Neuronal stem cell (in vitro differentiated cells): ENCODE data around the gene ALS2.

ENCODE experiments used
- DNase-seq: peaks from one replicate; pipeline ENCODE4 v3.0.0-alpha.2; 2013; ENCODE audit warnings: low spot score
- H2AFZ ChIP-seq: one replicate; pipeline ENCODE4 v1.6.1; 2013; ENCODE audit warnings: mild to moderate bottlenecking, low read length, inconsistent platforms
- H2AK5ac ChIP-seq: 2 replicates; pipeline ENCODE4 v1.6.1; 2013; ENCODE audit warnings: low read depth, mild to moderate bottlenecking, inconsistent platforms, low read length, moderate library complexity, mixed read lengths
- H2BK120ac ChIP-seq: 2 replicates; pipeline ENCODE4 v1.6.1; 2013; ENCODE audit warnings: low read depth, mild to moderate bottlenecking, inconsistent platforms, low read length, moderate library complexity, mixed read lengths
- H2BK12ac ChIP-seq: one replicate; pipeline ENCODE4 v1.6.1; 2013; ENCODE audit warnings: low read length, inconsistent platforms
- H2BK15ac ChIP-seq: 2 replicates; pipeline ENCODE4 v1.6.1; 2013; ENCODE audit warnings: mild to moderate bottlenecking, low read length, inconsistent platforms, mixed read lengths
- H2BK5ac ChIP-seq: one replicate; pipeline ENCODE4 v1.6.1; 2013; ENCODE audit warnings: inconsistent platforms, mild to moderate bottlenecking, low read length, moderate library complexity
- H3K14ac ChIP-seq: one replicate; pipeline ENCODE4 v1.6.1; 2013; ENCODE audit warnings: low read length, inconsistent platforms
- H3K18ac ChIP-seq: 2 replicates; pipeline ENCODE4 v1.6.1; 2013; ENCODE audit warnings: low read length, inconsistent platforms
- H3K23ac ChIP-seq: 2 replicates; pipeline ENCODE4 v1.6.1; 2013; ENCODE audit warnings: low read depth, mild to moderate bottlenecking, mixed read lengths, low read length, inconsistent platforms; ENCODE audit not compliant: poor library complexity
- H3K27ac ChIP-seq: replicated peaks from 3 replicates; pipeline ENCODE4 v1.5.1; 2013; ENCODE audit warnings: low read length, inconsistent platforms
- H3K27me3 ChIP-seq, 3 experiments: 2 replicates each; pipeline ENCODE4 v1.6.1; 2013; ENCODE audit warnings: low read length in 3 of 3, mild to moderate bottlenecking in 2 of 3, inconsistent platforms in 1 of 3, low read depth in 1 of 3, mixed read lengths in 1 of 3, moderate library complexity in 1 of 3; ENCODE audit not compliant: control insufficient read depth in 3 of 3, insufficient read depth in 3 of 3
- H3K36me3 ChIP-seq, 2 donors: replicated peaks in 1 of 2; 2 replicates each; pipeline ENCODE4 v1.6.1; 2013; ENCODE audit warnings: low read length in 2 of 2; ENCODE audit not compliant: control insufficient read depth in 2 of 2, insufficient read depth in 2 of 2
- H3K4ac ChIP-seq: 2 replicates; pipeline ENCODE4 v1.6.1; 2013; ENCODE audit warnings: inconsistent platforms, mild to moderate bottlenecking, low read length, moderate library complexity
- H3K4me1 ChIP-seq, 2 donors: 1 replicate in 1 of 2; 2 replicates in 1 of 2; pipeline ENCODE4 v1.6.1; 2013; ENCODE audit warnings: low read length in 2 of 2, low read depth in 1 of 2; ENCODE audit not compliant: control insufficient read depth in 2 of 2, insufficient read depth in 1 of 2
- H3K4me2 ChIP-seq: one replicate; pipeline ENCODE4 v1.6.1; 2013; ENCODE audit warnings: mild to moderate bottlenecking, low read length, inconsistent platforms; ENCODE audit not compliant: insufficient read depth, poor library complexity, severe bottlenecking
- H3K4me3 ChIP-seq, 2 donors: 2 replicates each; pipeline ENCODE4 v1.5.1; 2013; ENCODE audit warnings: low read length in 2 of 2, mild to moderate bottlenecking in 2 of 2, inconsistent platforms in 1 of 2, moderate library complexity in 1 of 2
- H3K79me1 ChIP-seq: one replicate; pipeline ENCODE4 v1.6.1; 2013; ENCODE audit warnings: low read depth, mild to moderate bottlenecking, inconsistent platforms, low read length, moderate library complexity
- H3K9ac ChIP-seq: one replicate; pipeline ENCODE4 v1.6.1; 2013; ENCODE audit warnings: mild to moderate bottlenecking, low read depth, low read length, inconsistent platforms; ENCODE audit not compliant: poor library complexity
- H3K9me3 ChIP-seq, 2 donors: replicated peaks in 1 of 2; 2 replicates each; pipeline versions ENCODE3 to v1.6.1; 2013; ENCODE audit warnings: low read length in 2 of 2, mild to moderate bottlenecking in 2 of 2, inconsistent platforms in 1 of 2, low read depth in 1 of 2, mixed read lengths in 1 of 2, moderate library complexity in 1 of 2; ENCODE audit not compliant: control insufficient read depth in 2 of 2, insufficient read depth in 1 of 2
- H4K8ac ChIP-seq: one replicate; pipeline ENCODE4 v1.6.1; 2013; ENCODE audit warnings: low read depth, mild to moderate bottlenecking, inconsistent platforms, low read length, moderate library complexity
- H4K91ac ChIP-seq: one replicate; pipeline ENCODE4 v1.6.1; 2013; ENCODE audit warnings: low read length, low read depth, mild to moderate bottlenecking, inconsistent platforms; ENCODE audit not compliant: poor library complexity
- whole genome bisulfite sequencing, 2 donors: extraction: QIAGEN DNeasy Blood & Tissue Kit; methylation state at CpG; one replicate each; pipeline ENCODE4 v1.1.7; 2013; ENCODE audit warnings: missing lambda C conversion rate in 2 of 2, mixed read lengths in 1 of 2; ENCODE audit not compliant: insufficient read length in 2 of 2, insufficient replicate concordance in 1 of 2; ENCODE audit errors: extremely low coverage in 2 of 2; 5-methylcytosine and 5-hydroxymethylcytosine counted together

The ALS2 gene

GRCh38 chr2:201664334-201664733 lies 116.4 kb downstream of the ALS2 start:
- Histone ChIP-seq H2AK5ac (no peak overlapping the region), H3K27me3 (peaks cover 0 to 4% (median 0%) of the 10 kb centered on the region in 3 experiments), H4K91ac (no peak overlapping the region), H2BK5ac (no peak overlapping the region), H2AFZ (no peak overlapping the region), H3K36me3 (no peaks in the 10 kb centered on the region), H3K18ac (no peak overlapping the region), H2BK120ac (no peak overlapping the region), H3K4me2 (no peak overlapping the region), H3K4ac (no peak overlapping the region), H3K79me1 (no peaks in the 10 kb centered on the region), H3K9ac (no peak overlapping the region), H3K4me3 (no peak overlapping the region), H3K14ac (no peak overlapping the region), H3K27ac (no peak overlapping the region), H4K8ac (no peak overlapping the region), H3K23ac (no peak overlapping the region), H3K9me3 (no peaks in the 10 kb centered on the region), H2BK15ac (no peak overlapping the region), H3K4me1 (no peaks in the 10 kb centered on the region), H2BK12ac (no peak overlapping the region)
- DNase-seq = no peak
- no CpG with 5 or more reads among the region's 8 CpGs for WGBS, 2 donors

GRCh38 chr2:201661366-201661765 lies 119.4 kb downstream of the ALS2 start:
- no CpG with 5 or more reads among the region's 5 CpGs for WGBS, 2 donors
- no peak overlapping the region for H4K8ac ChIP-seq
- H3K9ac ChIP-seq = no peak overlapping the region
- H3K14ac ChIP-seq = no peak overlapping the region
- no peaks in the 10 kb centered on the region for H3K36me3 ChIP-seq
- H2BK120ac ChIP-seq = no peak overlapping the region
- H2BK15ac ChIP-seq = no peak overlapping the region
- H3K23ac ChIP-seq = no peak overlapping the region
- no peak overlapping the region for H4K91ac ChIP-seq
- H2AK5ac ChIP-seq = no peak overlapping the region
- no peak overlapping the region for H3K4ac ChIP-seq
- no peaks in the 10 kb centered on the region for H3K9me3 ChIP-seq
- peak overlapping the region; percentile 36 for H2AFZ ChIP-seq
- H2BK5ac ChIP-seq = no peak overlapping the region
- peaks cover 0 to 4% (median 0%) of the 10 kb centered on the region in 3 experiments for H3K27me3 ChIP-seq
- no peaks in the 10 kb centered on the region for H3K4me1 ChIP-seq
- H3K27ac ChIP-seq = no peak overlapping the region
- H3K4me3 ChIP-seq = no peak overlapping the region
- DNase-seq = no peak
- no peak overlapping the region for H2BK12ac ChIP-seq
- H3K79me1 ChIP-seq = no peaks in the 10 kb centered on the region
- H3K18ac ChIP-seq = no peak overlapping the region
- no peak overlapping the region for H3K4me2 ChIP-seq

GRCh38 chr2:201660293-201660895 lies 120.3 kb downstream of the ALS2 start:
- Histone ChIP-seq H4K8ac (no peak overlapping the region), H3K9me3 (peaks cover 0 to 2% of the 10 kb centered on the region in 2 donors), H2BK5ac (no peak overlapping the region), H3K27me3 (peaks cover 0 to 7% (median 0%) of the 10 kb centered on the region in 3 experiments), H3K36me3 (no peaks in the 10 kb centered on the region), H3K79me1 (peaks cover 4% of the 10 kb centered on the region), H2BK12ac (no peak overlapping the region), H3K4me3 (no peak overlapping the region), H3K4me2 (no peak overlapping the region), H3K4me1 (no peaks in the 10 kb centered on the region), H2BK120ac (no peak overlapping the region), H3K23ac (no peak overlapping the region), H2BK15ac (no peak overlapping the region), H3K27ac (no peak overlapping the region), H3K18ac (no peak overlapping the region), H3K4ac (no peak overlapping the region), H2AFZ (peak overlapping the region; percentile 25), H3K14ac (no peak overlapping the region), H4K91ac (no peak overlapping the region), H2AK5ac (no peak overlapping the region), H3K9ac (no peak overlapping the region)
- no CpG with 5 or more reads among the region's 5 CpGs for WGBS, 2 donors
- no peak for DNase-seq

DNA sequence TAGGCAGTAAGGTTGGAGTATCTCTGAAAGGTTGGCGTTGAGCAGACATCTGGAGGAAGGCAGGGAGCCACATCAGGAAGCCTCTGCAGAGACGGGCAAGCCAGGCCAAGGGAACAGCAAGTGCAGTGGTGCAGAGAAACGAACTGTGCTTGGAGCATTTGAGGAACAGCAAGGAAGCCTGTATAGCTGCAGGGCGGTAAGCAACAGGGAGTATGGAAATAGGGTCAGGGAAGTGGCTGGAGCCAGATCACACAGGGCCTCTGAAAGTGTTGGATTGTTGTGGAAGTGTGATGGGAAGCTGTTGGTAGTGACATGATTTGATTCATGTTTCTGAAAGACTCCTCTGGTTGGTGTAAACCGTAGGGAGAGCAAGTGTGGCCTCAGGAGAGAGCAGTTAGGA lies 124.0 kb downstream of the ALS2 start:
- Histone ChIP-seq H2BK12ac (no peak overlapping the region), H3K36me3 (no peaks in the 10 kb centered on the region), H3K4me1 (no peaks in the 10 kb centered on the region), H2AFZ (peak overlapping the region; percentile 13), H3K27ac (no peak overlapping the region), H3K9me3 (peaks cover 0 to 2% of the 10 kb centered on the region in 2 donors), H3K27me3 (peaks cover 0 to 13% (median 0%) of the 10 kb centered on the region in 3 experiments), H3K4me2 (no peak overlapping the region), H3K23ac (no peak overlapping the region), H3K14ac (no peak overlapping the region), H3K18ac (no peak overlapping the region), H2BK120ac (no peak overlapping the region), H4K91ac (no peak overlapping the region), H3K4me3 (no peak overlapping the region), H3K4ac (no peak overlapping the region), H2AK5ac (no peak overlapping the region), H3K9ac (no peak overlapping the region), H2BK15ac (no peak overlapping the region), H4K8ac (no peak overlapping the region), H2BK5ac (no peak overlapping the region), H3K79me1 (peaks cover 4% of the 10 kb centered on the region)
- WGBS, 2 donors = no CpG with 5 or more reads among the region's 5 CpGs
- DNase-seq = no peak
